ENCODE results near the gene TMEM132C.

Gene TMEM132C

DNA sequence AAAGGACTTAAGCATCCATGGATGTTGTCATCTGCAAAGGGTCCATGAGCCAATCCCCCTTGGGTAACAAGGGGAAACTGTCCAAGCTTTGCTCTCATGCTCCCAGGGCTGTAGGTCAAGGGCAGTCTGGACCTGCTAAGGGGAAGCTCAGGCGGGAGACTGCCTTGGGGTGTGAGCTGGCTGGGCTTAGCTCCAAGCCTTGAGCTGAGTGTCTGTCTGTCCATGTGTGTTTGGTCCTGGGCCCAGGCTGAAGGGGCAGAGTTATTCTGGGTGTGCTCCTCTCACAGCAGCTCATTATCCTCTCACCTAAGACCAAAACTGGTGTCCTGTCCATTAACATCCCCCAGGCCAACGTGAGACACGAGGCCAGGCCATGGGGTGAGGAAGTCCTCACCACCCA lies 282.0 kb downstream of the TMEM132C start:
- Histone ChIP-seq H3K36me3 (ENCODE audit: control insufficient read depth in 2 of 2, insufficient read depth in 1 of 2, low read length in 2 of 2) (no peaks in the 10 kb centered on the region), H3K4me3 (ENCODE audit: low read depth, low read length) (no peak overlapping the region), H3K4me1 (ENCODE audit: control insufficient read depth, insufficient read depth, low read length) (no peaks in the 10 kb centered on the region), H3K9me3 (ENCODE audit: control insufficient read depth, insufficient read depth, low read depth, low read length) (no peaks in the 10 kb centered on the region), H3K27ac (ENCODE audit: extremely low read depth, low read depth, low read length) (no peak overlapping the region)
- POLR2A ChIA-PET: no interaction called here
- TF ChIP-seq ZNF660 (tag by site-specific recombination; IDR thresholded peaks at IDR 0.05): no peak
- no peak for TF ChIP-seq ZNF133 (tag by site-specific recombination; IDR thresholded peaks at IDR 0.05)
- no peak for TF ChIP-seq SCRT2 (tag by site-specific recombination; IDR thresholded peaks at IDR 0.05)
- TF ChIP-seq, protein P1, sequence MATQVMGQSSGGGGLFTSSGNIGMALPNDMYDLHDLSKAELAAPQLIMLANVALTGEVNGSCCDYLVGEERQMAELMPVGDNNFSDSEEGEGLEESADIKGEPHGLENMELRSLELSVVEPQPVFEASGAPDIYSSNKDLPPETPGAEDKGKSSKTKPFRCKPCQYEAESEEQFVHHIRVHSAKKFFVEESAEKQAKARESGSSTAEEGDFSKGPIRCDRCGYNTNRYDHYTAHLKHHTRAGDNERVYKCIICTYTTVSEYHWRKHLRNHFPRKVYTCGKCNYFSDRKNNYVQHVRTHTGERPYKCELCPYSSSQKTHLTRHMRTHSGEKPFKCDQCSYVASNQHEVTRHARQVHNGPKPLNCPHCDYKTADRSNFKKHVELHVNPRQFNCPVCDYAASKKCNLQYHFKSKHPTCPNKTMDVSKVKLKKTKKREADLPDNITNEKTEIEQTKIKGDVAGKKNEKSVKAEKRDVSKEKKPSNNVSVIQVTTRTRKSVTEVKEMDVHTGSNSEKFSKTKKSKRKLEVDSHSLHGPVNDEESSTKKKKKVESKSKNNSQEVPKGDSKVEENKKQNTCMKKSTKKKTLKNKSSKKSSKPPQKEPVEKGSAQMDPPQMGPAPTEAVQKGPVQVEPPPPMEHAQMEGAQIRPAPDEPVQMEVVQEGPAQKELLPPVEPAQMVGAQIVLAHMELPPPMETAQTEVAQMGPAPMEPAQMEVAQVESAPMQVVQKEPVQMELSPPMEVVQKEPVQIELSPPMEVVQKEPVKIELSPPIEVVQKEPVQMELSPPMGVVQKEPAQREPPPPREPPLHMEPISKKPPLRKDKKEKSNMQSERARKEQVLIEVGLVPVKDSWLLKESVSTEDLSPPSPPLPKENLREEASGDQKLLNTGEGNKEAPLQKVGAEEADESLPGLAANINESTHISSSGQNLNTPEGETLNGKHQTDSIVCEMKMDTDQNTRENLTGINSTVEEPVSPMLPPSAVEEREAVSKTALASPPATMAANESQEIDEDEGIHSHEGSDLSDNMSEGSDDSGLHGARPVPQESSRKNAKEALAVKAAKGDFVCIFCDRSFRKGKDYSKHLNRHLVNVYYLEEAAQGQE (tag by site-specific recombination; IDR thresholded peaks at IDR 0.05): no peak
- CTCF ChIA-PET: no interaction called here

DNA sequence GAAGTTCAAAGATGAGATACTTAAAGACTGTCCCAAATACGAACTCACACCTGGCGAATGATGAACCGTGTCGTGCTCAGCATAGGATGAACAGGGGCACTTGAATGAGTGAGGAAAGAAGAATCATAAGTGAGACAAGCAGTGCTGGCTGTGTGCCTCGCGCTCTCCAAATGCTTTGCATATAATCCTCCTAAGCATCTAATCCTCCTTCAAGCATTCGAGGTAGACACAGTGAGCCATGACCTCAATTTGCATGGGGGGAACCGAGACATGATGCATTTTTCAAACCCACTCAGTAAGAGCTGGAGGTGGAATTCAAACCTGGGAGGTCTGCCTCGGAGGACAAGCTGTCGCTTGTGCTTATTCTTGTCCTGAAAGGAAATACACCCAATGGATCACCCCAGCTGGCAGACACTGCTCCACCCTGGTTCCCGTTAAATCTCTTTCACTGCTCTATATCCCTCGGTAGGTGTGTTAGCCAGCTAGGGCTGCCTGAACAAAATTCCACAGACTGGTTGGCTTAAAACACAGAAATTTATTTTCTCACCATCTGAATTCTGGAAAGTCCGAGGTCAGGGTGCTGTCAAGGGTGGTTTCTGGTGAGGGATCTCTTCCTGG lies 282.7 kb downstream of the TMEM132C start:
- H3K9me3 ChIP-seq (ENCODE audit: control insufficient read depth, insufficient read depth, low read depth, low read length): no peaks in the 10 kb centered on the region
- no peak overlapping the region for H3K27ac ChIP-seq (ENCODE audit: extremely low read depth, low read depth, low read length)
- H3K36me3 ChIP-seq (ENCODE audit: control insufficient read depth in 2 of 2, insufficient read depth in 1 of 2, low read length in 2 of 2): no peaks in the 10 kb centered on the region
- ChIA-PET POLR2A (no interaction called here), CTCF (no interaction called here)
- no peak overlapping the region for H3K4me3 ChIP-seq (ENCODE audit: low read depth, low read length)
- H3K4me1 ChIP-seq (ENCODE audit: control insufficient read depth, insufficient read depth, low read length): no peaks in the 10 kb centered on the region
- TF ChIP-seq ZFP69B (tag by site-specific recombination; IDR thresholded peaks at IDR 0.05): no peak
- no peak for TF ChIP-seq ZNF664 (tag by site-specific recombination; IDR thresholded peaks at IDR 0.05)

DNA sequence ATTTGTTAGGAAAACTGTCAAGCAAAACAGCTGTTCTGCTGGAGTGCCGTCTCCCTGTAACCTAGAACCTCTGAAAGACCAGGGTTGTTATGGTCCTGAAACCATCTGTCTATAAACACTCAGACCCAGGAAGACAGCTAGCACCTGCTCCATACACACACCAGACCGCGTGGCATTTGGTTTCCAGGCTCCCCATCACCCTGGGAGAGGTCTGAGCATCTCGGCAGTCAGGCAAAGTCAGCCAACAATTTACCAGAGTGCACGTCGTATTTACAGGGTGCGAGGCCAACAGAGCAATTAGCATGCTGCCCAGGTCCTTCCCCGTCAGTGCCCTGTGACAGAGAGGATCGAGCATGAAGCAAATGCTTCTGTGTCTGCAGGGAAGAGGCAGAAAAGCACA lies 284.3 kb downstream of the TMEM132C start:
- POLR2A ChIA-PET: no interaction called here
- TF ChIP-seq ZNF302 (tag by site-specific recombination; IDR thresholded peaks at IDR 0.05; ENCODE audit: low read depth): no peak
- TF ChIP-seq ZBTB20 (tag by site-specific recombination; IDR thresholded peaks at IDR 0.05): no peak
- no peak for TF ChIP-seq KLF8 (tag by site-specific recombination; IDR thresholded peaks at IDR 0.05)
- TF ChIP-seq ZFP37 (tag by site-specific recombination; IDR thresholded peaks at IDR 0.05): no peak
- TF ChIP-seq ZNF223 (tag by site-specific recombination; IDR thresholded peaks at IDR 0.05): no peak
- TF ChIP-seq, protein P2, sequence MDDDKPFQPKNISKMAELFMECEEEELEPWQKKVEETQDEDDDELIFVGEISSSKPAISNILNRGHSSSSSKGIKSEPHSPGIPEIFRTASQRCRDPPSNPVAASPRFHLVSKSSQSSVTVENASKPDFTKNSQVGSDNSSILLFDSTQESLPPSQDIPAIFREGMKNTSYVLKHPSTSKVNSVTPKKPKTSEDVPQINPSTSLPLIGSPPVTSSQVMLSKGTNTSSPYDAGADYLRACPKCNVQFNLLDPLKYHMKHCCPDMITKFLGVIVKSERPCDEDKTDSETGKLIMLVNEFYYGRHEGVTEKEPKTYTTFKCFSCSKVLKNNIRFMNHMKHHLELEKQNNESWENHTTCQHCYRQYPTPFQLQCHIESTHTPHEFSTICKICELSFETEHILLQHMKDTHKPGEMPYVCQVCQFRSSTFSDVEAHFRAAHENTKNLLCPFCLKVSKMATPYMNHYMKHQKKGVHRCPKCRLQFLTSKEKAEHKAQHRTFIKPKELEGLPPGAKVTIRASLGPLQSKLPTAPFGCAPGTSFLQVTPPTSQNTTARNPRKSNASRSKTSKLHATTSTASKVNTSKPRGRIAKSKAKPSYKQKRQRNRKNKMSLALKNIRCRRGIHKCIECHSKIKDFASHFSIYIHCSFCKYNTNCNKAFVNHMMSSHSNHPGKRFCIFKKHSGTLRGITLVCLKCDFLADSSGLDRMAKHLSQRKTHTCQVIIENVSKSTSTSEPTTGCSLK (tag by site-specific recombination; IDR thresholded peaks at IDR 0.05): no peak
- CTCF ChIA-PET: interaction anchor here (0.7 kb wide), 1 partner anchor 26 kb away, joined by 8 read pairs; no protein-coding TSS in a partner anchor
- Histone ChIP-seq H3K27ac (ENCODE audit: extremely low read depth, low read depth, low read length) (no peak overlapping the region), H3K4me1 (ENCODE audit: control insufficient read depth, insufficient read depth, low read length) (no peaks in the 10 kb centered on the region), H3K4me3 (ENCODE audit: low read depth, low read length) (no peak overlapping the region), H3K9me3 (ENCODE audit: control insufficient read depth, insufficient read depth, low read depth, low read length) (no peaks in the 10 kb centered on the region), H3K36me3 (ENCODE audit: control insufficient read depth in 2 of 2, insufficient read depth in 1 of 2, low read length in 2 of 2) (no peaks in the 10 kb centered on the region)

DNA sequence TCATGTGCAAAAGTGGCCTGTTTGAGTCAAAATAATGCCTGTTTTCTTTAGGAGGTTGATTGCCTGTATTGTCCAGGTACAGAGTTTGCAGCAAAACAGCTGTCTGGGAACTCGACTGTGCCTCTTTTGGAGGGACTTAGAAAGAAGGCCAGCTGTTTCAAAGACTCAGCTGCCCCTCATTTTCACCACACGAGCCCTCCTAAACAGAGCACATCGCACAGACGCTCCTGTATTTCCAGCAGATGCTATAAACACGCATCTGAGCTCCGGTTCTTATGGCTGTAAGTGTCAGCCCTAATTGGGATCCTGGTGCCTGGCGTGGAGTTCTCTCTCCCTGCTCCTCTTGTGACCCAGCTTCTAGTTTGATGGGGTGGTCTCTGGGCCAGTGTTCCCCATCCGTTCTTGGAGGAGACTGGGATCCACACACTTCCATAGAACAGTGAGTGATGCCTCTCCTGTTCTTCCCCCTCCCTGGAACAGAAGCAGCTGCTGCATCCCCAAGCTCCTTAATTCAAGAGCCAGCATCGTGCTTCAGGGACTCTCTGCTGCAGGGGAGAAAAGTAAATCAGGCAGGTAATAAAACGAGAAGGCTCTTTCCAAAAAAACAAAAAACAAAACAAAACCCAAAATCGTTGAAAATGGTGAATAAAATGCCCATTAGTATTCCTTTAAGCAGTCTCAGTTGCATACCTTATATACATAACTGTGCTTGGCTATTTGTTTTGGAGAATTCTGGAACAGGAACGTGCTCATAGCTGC lies 287.8 kb downstream of the TMEM132C start:
- POLR2A ChIA-PET: no interaction called here
- TF ChIP-seq ZXDB (tag by site-specific recombination; IDR thresholded peaks at IDR 0.05) (no peak), REPIN1 (tag by site-specific recombination; IDR thresholded peaks at IDR 0.05; ENCODE audit: low read depth) (no peak)
- TF ChIP-seq, protein P3, sequence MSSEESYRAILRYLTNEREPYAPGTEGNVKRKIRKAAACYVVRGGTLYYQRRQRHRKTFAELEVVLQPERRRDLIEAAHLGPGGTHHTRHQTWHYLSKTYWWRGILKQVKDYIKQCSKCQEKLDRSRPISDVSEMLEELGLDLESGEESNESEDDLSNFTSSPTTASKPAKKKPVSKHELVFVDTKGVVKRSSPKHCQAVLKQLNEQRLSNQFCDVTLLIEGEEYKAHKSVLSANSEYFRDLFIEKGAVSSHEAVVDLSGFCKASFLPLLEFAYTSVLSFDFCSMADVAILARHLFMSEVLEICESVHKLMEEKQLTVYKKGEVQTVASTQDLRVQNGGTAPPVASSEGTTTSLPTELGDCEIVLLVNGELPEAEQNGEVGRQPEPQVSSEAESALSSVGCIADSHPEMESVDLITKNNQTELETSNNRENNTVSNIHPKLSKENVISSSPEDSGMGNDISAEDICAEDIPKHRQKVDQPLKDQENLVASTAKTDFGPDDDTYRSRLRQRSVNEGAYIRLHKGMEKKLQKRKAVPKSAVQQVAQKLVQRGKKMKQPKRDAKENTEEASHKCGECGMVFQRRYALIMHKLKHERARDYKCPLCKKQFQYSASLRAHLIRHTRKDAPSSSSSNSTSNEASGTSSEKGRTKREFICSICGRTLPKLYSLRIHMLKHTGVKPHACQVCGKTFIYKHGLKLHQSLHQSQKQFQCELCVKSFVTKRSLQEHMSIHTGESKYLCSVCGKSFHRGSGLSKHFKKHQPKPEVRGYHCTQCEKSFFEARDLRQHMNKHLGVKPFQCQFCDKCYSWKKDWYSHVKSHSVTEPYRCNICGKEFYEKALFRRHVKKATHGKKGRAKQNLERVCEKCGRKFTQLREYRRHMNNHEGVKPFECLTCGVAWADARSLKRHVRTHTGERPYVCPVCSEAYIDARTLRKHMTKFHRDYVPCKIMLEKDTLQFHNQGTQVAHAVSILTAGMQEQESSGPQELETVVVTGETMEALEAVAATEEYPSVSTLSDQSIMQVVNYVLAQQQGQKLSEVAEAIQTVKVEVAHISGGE (tag by site-specific recombination; conservative IDR thresholded peaks at IDR 0.05; ENCODE audit: low read depth): no peak
- TF ChIP-seq, protein P4, sequence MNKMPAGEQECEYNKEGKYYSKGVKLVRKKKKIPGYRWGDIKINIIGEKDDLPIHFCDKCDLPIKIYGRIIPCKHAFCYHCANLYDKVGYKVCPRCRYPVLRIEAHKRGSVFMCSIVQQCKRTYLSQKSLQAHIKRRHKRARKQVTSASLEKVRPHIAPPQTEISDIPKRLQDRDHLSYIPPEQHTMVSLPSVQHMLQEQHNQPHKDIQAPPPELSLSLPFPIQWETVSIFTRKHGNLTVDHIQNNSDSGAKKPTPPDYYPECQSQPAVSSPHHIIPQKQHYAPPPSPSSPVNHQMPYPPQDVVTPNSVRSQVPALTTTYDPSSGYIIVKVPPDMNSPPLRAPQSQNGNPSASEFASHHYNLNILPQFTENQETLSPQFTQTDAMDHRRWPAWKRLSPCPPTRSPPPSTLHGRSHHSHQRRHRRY (tag by site-specific recombination; IDR thresholded peaks at IDR 0.05): no peak

More for the DNA sequence above, 287.8 kb downstream of the TMEM132C start:
- Histone ChIP-seq H3K36me3 (ENCODE audit: control insufficient read depth in 2 of 2, insufficient read depth in 1 of 2, low read length in 2 of 2) (no peaks in the 10 kb centered on the region), H3K4me1 (ENCODE audit: control insufficient read depth, insufficient read depth, low read length) (no peaks in the 10 kb centered on the region), H3K4me3 (ENCODE audit: low read depth, low read length) (no peak overlapping the region), H3K9me3 (ENCODE audit: control insufficient read depth, insufficient read depth, low read depth, low read length) (no peaks in the 10 kb centered on the region), H3K27ac (ENCODE audit: extremely low read depth, low read depth, low read length) (no peak overlapping the region)
- CTCF ChIA-PET: no interaction called here

Measured in HEK293 (cell line).